ENCODE results near the gene SMC1B. TPM values are rescaled to one million over a fixed set of nuclear protein-coding genes. Genes with fewer than 3 reads are reported as not detected.
A peak's percentile ranks its signal among the peaks of the same experiment; 100 is the strongest.
"Not testable (repeated sequence)": the region's sequence is repeated elsewhere in the genome, so short reads cannot be mapped to it uniquely, and the experiment has no call there.

The SMC1B gene
- polyA plus RNA-seq, 2 of the 4 experiments (the other 2 are of a cell fraction): 0.03 TPM; not detected in 1

GRCh38 chr22:45376703-45377102 is 36.7 kb downstream of the SMC1B start:
- ATAC-seq (no peak), DNase-seq (ENCODE audit: low read depth in 1 of 2, low spot score in 1 of 2) (no peak), FAIRE-seq (no peak)
- ChIA-PET POLR2A (no interaction called here), CTCF (interaction anchor here (0.6 to 1.4 kb wide), 2 partner anchors 12 to 29 kb away, joined by 3 to 5 read pairs; no protein-coding TSS in a partner anchor)
- Histone ChIP-seq H3K27ac (no peak overlapping the region), H3K9me3 (no peaks in the 10 kb centered on the region), H3K4me2 (no peak overlapping the region), H3K4me3 (no peak overlapping the region), H3K4me1 (no peaks in the 10 kb centered on the region)
- TF ChIP-seq PHF8 (IDR thresholded peaks at IDR 0.05; ENCODE audit: borderline replicate concordance, low read depth): no peak
- TF ChIP-seq MAZ (IDR thresholded peaks at IDR 0.05; ENCODE audit: borderline replicate concordance, low read depth, low read length): no peak
- TF ChIP-seq HMGXB4 (CRISPR knock-in tag; IDR thresholded peaks at IDR 0.05; ENCODE audit: borderline replicate concordance): no peak
- no peak for TF ChIP-seq HOXB13 (CRISPR knock-in tag; IDR thresholded peaks at IDR 0.05; ENCODE audit: low read depth)
- no peak for TF ChIP-seq KDM1A (IDR thresholded peaks at IDR 0.05; ENCODE audit: low read depth)
- TF ChIP-seq JUN (IDR thresholded peaks at IDR 0.05): no peak
- WGBS (ENCODE audit: missing lambda C conversion rate): 88% methylated on average over 1 of the region's 1 CpG

GRCh38 chr22:45376009-45376408 is 37.4 kb downstream of the SMC1B start:
- ChIA-PET CTCF (no interaction called here), POLR2A (no interaction called here)
- Histone ChIP-seq H3K27ac (no peak overlapping the region), H3K4me3 (no peak overlapping the region), H3K4me1 (no peaks in the 10 kb centered on the region), H3K4me2 (no peak overlapping the region), H3K9me3 (no peaks in the 10 kb centered on the region)
- ATAC-seq: no peak
- 65% methylated on average over 3 of the region's 3 CpGs for WGBS (ENCODE audit: missing lambda C conversion rate)
- DNase-seq (ENCODE audit: low read depth in 1 of 2, low spot score in 1 of 2): no peak
- no peak for TF ChIP-seq ATOH8 (CRISPR knock-in tag; IDR thresholded peaks at IDR 0.05; ENCODE audit: low read depth)
- no peak for TF ChIP-seq KDM5A (IDR thresholded peaks at IDR 0.05)
- TF ChIP-seq MAFK (IDR thresholded peaks at IDR 0.05; ENCODE audit: partially characterized antibody): no peak
- no peak for TF ChIP-seq CBX8 (IDR thresholded peaks at IDR 0.05)
- TF ChIP-seq BCL3 (IDR thresholded peaks at IDR 0.05): no peak
- TF ChIP-seq E2F6 (IDR thresholded peaks at IDR 0.05; ENCODE audit: borderline replicate concordance, low read depth): no peak
- no peak for FAIRE-seq

- 58% methylated on average over 3 of the region's 3 CpGs for WGBS (ENCODE audit: missing lambda C conversion rate)
- H3K4me2 ChIP-seq; POLR2A ChIA-PET; DNase-seq (ENCODE audit: low read depth in 1 of 2, low spot score in 1 of 2); ATAC-seq; H3K9me3 ChIP-seq; H3K4me3 ChIP-seq; CTCF ChIA-PET; H3K4me1 ChIP-seq; FAIRE-seq; H3K27ac ChIP-seq: not testable (repeated sequence)
- TF ChIP-seq MAFK (IDR thresholded peaks at IDR 0.05; ENCODE audit: partially characterized antibody): peak; percentile 54
Observed at GRCh38 chr22:45373592-45373991, 39.8 kb downstream of the SMC1B start.

GRCh38 chr22:45366713-45367112 is 46.7 kb downstream of the SMC1B start:
- Histone ChIP-seq H3K4me2 (no peak overlapping the region), H3K4me3 (no peak overlapping the region), H3K4me1 (no peaks in the 10 kb centered on the region), H3K27ac (no peak overlapping the region), H3K9me3 (peaks cover 11% of the 10 kb centered on the region; the same call in 2 of the 3 replicates)
- WGBS (ENCODE audit: missing lambda C conversion rate): 62% methylated on average over 3 of the region's 3 CpGs
- ChIA-PET CTCF (no interaction called here), POLR2A (no interaction called here)
- FAIRE-seq: no peak
- DNase-seq (ENCODE audit: low read depth in 1 of 2, low spot score in 1 of 2): no peak
- TF ChIP-seq REST (IDR thresholded peaks at IDR 0.05): no peak
- TF ChIP-seq HES2 (IDR thresholded peaks at IDR 0.05): no peak
- no peak for TF ChIP-seq E2F6 (IDR thresholded peaks at IDR 0.05; ENCODE audit: borderline replicate concordance, low read depth)
- TF ChIP-seq PHF8 (IDR thresholded peaks at IDR 0.05; ENCODE audit: borderline replicate concordance, low read depth): no peak
- TF ChIP-seq TFCP2L1 (CRISPR knock-in tag; IDR thresholded peaks at IDR 0.05): no peak
- no peak for TF ChIP-seq EHMT2 (IDR thresholded peaks at IDR 0.05; ENCODE audit: low read depth)
- no peak for TF ChIP-seq MAZ (IDR thresholded peaks at IDR 0.05; ENCODE audit: borderline replicate concordance, low read depth, low read length)
- TF ChIP-seq ZSCAN20 (CRISPR knock-in tag; IDR thresholded peaks at IDR 0.05): no peak
- no peak for TF ChIP-seq MAX (IDR thresholded peaks at IDR 0.05)
- no peak for ATAC-seq

Measured in A549 (cell line).